Loucy (cell line): ENCODE results near the gene SLC22A31.
"Not testable (repeated sequence)": the region's sequence is repeated elsewhere in the genome, so short reads cannot be mapped to it uniquely, and the experiment has no call there.

ENCODE experiments used
- H2AFZ ChIP-seq: fragments of 200-600 bp; sonication (generic); 2 replicates; pipeline ENCODE4 v1.6.0; 2016; ENCODE audit warnings: antibody characterized with exemption, mild to moderate bottlenecking, low read length, moderate library complexity
- H3F3A ChIP-seq: fragments of 200-600 bp; 2 replicates; pipeline ENCODE4 v1.6.0; 2016; ENCODE audit warnings: antibody characterized with exemption, low read depth, mild to moderate bottlenecking
- H3K27me3 ChIP-seq: fragments of 200-600 bp; sonication (generic); 2 replicates; pipeline ENCODE4 v1.6.1; 2014; ENCODE audit warnings: low read length, mild to moderate bottlenecking; ENCODE audit not compliant: insufficient read depth, poor library complexity, severe bottlenecking
- H3K36me3 ChIP-seq: fragments of 200-600 bp; sonication (generic); 2 replicates; pipeline ENCODE4 v1.6.1; 2016; ENCODE audit warnings: low read length; ENCODE audit not compliant: insufficient read depth
- H3K4me1 ChIP-seq: fragments of 200-600 bp; sonication (generic); 2 replicates; pipeline ENCODE4 v1.5.1; 2014; ENCODE audit warnings: low read length, mild to moderate bottlenecking; ENCODE audit not compliant: insufficient read depth, poor library complexity, severe bottlenecking
- H3K4me2 ChIP-seq: fragments of 200-600 bp; sonication (generic); 2 replicates; pipeline ENCODE4 v1.6.0; 2014; ENCODE audit warnings: antibody characterized with exemption, low read length, low read depth, mild to moderate bottlenecking; ENCODE audit not compliant: poor library complexity, severe bottlenecking
- H3K4me3 ChIP-seq: fragments of 200-600 bp; sonication (generic); 2 replicates; pipeline ENCODE4 v1.5.1; 2014; ENCODE audit warnings: low read length, mild to moderate bottlenecking, mixed read lengths; ENCODE audit not compliant: poor library complexity, severe bottlenecking
- H3K79me2 ChIP-seq: fragments of 200-600 bp; sonication (generic); 2 replicates; pipeline ENCODE4 v1.6.1; 2014; ENCODE audit warnings: low read length; ENCODE audit not compliant: insufficient read depth
- H3K9ac ChIP-seq: fragments of 200-600 bp; sonication (generic); 2 replicates; pipeline ENCODE4 v1.6.0; 2014; ENCODE audit warnings: mild to moderate bottlenecking, low read depth, low read length, moderate library complexity; ENCODE audit not compliant: poor library complexity, severe bottlenecking
- H3K9me2 ChIP-seq: fragments of 200-600 bp; sonication (generic); replicated peaks from 2 replicates; pipeline ENCODE4 v1.6.1; 2016; ENCODE audit warnings: low read depth, low read length, mixed read lengths
- H3K9me3 ChIP-seq: fragments of 200-600 bp; sonication (generic); 2 replicates; pipeline ENCODE4 v1.6.1; 2014; ENCODE audit warnings: mild to moderate bottlenecking, antibody characterized with exemption, low read length, low read depth; ENCODE audit not compliant: insufficient read depth
- H4K20me1 ChIP-seq: fragments of 200-600 bp; sonication (generic); 2 replicates; pipeline ENCODE4 v1.6.0; 2014; ENCODE audit warnings: antibody characterized with exemption, low read length, mild to moderate bottlenecking; ENCODE audit not compliant: insufficient read depth, poor library complexity, severe bottlenecking
- EZH2phosphoT487 ChIP-seq: fragments of 200-600 bp; IDR thresholded peaks from 2 replicates; pipeline ENCODE4 v1.6.1; 2018; ENCODE audit warnings: antibody characterized with exemption, mild to moderate bottlenecking, moderate library complexity, borderline replicate concordance
- TF ChIP-seq, protein P1 (sequence below): fragments of 200-600 bp; sonication (generic); conservative IDR thresholded peaks from 2 replicates; pipeline ENCODE4 v1.5.1; 2014; ENCODE audit warnings: mild to moderate bottlenecking, antibody characterized with exemption, low read length

SLC22A31 gene

DNA sequence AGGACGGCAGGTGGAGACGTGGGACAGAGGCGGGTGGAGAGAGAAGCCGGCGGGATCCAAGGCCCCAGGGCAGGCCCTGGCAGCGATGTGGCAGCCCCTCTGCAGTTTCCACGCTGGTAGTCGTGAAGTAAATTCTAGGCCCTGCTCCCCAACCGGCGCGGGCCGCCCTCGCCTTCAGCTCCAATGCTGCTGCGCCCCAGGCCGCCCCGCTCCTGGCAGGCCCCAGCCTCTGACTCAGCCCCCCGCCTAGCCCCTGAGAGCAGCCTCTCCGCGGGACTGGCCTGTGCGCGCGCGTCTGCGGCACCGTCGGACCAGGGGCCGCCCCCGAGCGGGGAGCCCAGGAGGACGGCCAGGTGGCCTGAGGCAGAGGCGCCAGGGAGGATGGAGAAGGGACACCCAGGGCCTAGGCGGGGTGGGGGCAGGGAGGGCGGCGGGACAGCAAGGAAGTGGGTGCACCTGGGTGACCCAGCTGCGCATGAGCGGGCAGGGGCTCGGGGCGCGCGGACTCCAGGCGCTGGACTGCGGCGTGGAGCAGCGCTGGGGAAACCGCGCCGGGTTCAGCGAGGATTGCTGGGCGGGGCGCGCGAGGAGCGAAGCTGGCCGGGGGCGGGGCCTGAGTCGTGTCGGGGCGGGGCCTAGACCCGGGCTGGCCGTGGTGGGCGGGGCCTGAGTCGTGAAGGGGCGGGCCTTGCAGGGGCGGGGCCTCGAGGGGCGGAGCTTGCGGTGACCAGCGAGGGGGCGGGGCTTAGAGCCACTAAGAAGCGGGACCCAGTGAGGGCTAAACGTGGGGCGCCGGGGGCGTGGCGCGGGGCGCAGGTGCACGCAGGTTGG lies 46.8 kb upstream of the SLC22A31 start:
- Histone ChIP-seq H3K4me2 (no peak overlapping the region), H3K36me3 (no peaks in the 10 kb centered on the region), H4K20me1 (no peaks in the 10 kb centered on the region), H3K4me3 (no peak overlapping the region), H3K9me2 (no peaks in the 10 kb centered on the region), H3K9me3 (no peaks in the 10 kb centered on the region), H3K4me1 (no peaks in the 10 kb centered on the region), H3K9ac (no peak overlapping the region), H3K79me2 (no peaks in the 10 kb centered on the region), H2AFZ (no peak overlapping the region), H3K27me3 (no peaks in the 10 kb centered on the region), H3F3A (no peaks in the 10 kb centered on the region)
- TF ChIP-seq, protein P1, sequence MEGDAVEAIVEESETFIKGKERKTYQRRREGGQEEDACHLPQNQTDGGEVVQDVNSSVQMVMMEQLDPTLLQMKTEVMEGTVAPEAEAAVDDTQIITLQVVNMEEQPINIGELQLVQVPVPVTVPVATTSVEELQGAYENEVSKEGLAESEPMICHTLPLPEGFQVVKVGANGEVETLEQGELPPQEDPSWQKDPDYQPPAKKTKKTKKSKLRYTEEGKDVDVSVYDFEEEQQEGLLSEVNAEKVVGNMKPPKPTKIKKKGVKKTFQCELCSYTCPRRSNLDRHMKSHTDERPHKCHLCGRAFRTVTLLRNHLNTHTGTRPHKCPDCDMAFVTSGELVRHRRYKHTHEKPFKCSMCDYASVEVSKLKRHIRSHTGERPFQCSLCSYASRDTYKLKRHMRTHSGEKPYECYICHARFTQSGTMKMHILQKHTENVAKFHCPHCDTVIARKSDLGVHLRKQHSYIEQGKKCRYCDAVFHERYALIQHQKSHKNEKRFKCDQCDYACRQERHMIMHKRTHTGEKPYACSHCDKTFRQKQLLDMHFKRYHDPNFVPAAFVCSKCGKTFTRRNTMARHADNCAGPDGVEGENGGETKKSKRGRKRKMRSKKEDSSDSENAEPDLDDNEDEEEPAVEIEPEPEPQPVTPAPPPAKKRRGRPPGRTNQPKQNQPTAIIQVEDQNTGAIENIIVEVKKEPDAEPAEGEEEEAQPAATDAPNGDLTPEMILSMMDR, result no peak
- no peak for TF ChIP-seq EZH2phosphoT487

DNA sequence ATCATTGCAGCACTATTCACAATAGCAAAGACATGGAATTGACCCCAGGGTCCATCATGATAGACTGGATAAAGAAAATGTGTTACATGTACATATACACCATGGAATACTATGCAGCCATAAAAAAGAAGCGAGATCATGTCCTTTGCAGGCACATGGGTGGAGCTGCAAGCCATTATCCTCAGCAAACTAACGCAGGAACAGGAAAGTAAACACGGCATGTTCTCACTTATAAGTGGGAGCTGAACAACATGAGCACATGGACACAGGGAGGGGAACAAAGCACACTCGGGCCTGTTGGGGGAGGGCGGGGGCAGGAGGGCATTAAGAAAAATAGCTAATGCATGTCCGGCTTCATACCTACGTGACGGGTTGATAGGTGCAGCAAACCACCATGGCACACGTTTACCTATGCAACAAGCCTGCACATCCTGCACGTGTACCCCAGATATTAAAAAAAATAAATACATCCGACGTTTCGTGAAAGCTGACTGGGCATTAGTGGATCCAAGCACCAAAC lies 46.1 kb upstream of the SLC22A31 start:
- Histone ChIP-seq H2AFZ (no peak overlapping the region), H3K9ac (no peak overlapping the region), H3K4me2 (no peak overlapping the region)

DNA sequence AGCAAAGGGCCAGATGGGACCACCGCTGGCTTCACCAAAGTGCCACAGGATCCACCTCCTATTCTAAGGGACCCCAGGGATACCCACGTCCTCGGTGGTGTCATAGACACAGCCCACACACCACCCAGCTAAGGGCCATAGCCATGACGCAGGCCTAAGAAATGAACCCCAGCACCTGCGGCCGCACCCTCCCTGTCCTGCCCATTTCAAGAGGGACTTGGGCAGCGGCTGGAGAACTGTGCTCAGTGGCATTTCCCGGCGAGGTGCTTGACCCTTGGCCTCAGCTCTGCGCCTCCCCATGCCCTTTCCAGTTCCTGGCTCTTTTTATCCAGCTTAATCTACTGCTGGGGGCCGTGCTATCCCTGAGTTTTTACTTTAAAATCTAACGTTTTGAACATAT lies 44.4 kb upstream of the SLC22A31 start:
- no peaks in the 10 kb centered on the region for H3K27me3 ChIP-seq
- H3K9me2 ChIP-seq, result no peaks in the 10 kb centered on the region
- H4K20me1 ChIP-seq, result no peaks in the 10 kb centered on the region
- H2AFZ ChIP-seq, result no peak overlapping the region
- H3K4me1 ChIP-seq, result peaks cover 3% of the 10 kb centered on the region
- no peak overlapping the region for H3K4me2 ChIP-seq
- peaks cover 4% of the 10 kb centered on the region; the same call in 1 of the 2 replicates for H3F3A ChIP-seq
- TF ChIP-seq EZH2phosphoT487, result no peak
- TF ChIP-seq, protein P1, result no peak
- H3K36me3 ChIP-seq, result no peaks in the 10 kb centered on the region
- no peaks in the 10 kb centered on the region for H3K79me2 ChIP-seq
- no peak overlapping the region for H3K4me3 ChIP-seq
- no peaks in the 10 kb centered on the region for H3K9me3 ChIP-seq
- H3K9ac ChIP-seq, result no peak overlapping the region

More for the DNA sequence above, 46.1 kb upstream of the SLC22A31 start:
- no peaks in the 10 kb centered on the region for H4K20me1 ChIP-seq
- H3F3A ChIP-seq, result peaks cover under 1% of the 10 kb centered on the region; the same call in 1 of the 2 replicates
- TF ChIP-seq EZH2phosphoT487, result no peak
- TF ChIP-seq, protein P1, result no peak
- no peaks in the 10 kb centered on the region for H3K36me3 ChIP-seq
- H3K79me2 ChIP-seq, result no peaks in the 10 kb centered on the region
- H3K9me3 ChIP-seq, result no peaks in the 10 kb centered on the region
- no peaks in the 10 kb centered on the region for H3K9me2 ChIP-seq
- no peaks in the 10 kb centered on the region for H3K27me3 ChIP-seq
- no peak overlapping the region for H3K4me3 ChIP-seq
- no peaks in the 10 kb centered on the region for H3K4me1 ChIP-seq

DNA sequence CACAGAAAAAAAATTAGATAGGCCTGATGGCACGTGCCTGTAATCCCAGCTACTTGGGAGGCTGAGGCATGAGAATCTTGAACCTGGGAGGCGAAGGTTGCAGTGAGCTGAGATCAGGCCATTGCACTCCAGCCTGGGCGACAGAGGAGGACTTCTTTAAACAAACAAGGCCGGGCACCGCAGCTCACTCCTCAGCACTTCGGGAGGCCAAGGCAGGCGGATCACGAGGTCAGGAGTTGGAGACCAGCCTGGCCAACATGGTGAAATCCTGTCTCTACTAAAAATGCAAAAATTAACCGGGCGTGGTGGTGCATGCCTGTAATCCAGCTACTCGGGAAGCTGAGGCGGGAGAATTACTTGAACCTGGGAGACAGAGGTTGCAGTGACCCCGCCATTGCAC lies 43.9 kb upstream of the SLC22A31 start:
- not testable (repeated sequence) for H3K36me3 ChIP-seq, H3K4me2 ChIP-seq, H3K9ac ChIP-seq, H2AFZ ChIP-seq, H3K79me2 ChIP-seq, H3K9me3 ChIP-seq, H3F3A ChIP-seq, H3K9me2 ChIP-seq, H3K27me3 ChIP-seq, H3K4me3 ChIP-seq, H4K20me1 ChIP-seq, H3K4me1 ChIP-seq
